ENCODE results near the gene MLXIP.

MLXIP gene

DNA sequence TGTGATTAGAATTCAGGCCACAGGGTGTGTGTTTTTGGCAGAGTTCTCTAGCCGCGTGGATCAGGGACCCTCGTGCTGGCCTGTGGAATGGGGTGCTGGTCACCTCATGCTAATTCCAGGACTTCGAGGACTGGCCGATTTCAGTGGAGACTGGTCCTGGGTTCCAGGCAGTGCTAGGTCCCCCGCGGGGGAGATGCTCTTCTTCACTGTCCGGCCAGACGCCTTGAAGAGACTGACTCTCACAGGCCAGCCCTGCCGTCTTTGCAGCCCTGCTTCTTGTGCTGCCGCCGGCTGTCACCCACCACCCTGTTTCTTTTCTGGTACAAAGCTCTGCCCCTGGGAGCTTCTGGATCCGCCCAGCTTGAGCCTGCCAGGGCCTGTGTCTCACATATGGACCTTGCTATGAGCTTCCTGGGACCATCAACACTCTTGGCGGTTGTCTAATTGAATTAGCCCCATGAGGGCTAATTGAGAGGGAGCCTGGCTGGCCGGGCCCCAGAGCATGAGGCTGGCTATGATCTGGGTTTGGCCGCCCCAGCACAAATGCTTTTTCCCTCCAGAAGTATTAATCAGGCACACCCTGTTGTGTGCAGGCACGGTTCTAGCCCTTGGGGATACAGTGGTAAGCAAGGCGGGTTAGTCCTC lies 8.2 kb downstream of the MLXIP start:
- no peak overlapping the region for H3K4me3 ChIP-seq (ENCODE audit: low read depth, low read length)
- TF ChIP-seq, protein P1, sequence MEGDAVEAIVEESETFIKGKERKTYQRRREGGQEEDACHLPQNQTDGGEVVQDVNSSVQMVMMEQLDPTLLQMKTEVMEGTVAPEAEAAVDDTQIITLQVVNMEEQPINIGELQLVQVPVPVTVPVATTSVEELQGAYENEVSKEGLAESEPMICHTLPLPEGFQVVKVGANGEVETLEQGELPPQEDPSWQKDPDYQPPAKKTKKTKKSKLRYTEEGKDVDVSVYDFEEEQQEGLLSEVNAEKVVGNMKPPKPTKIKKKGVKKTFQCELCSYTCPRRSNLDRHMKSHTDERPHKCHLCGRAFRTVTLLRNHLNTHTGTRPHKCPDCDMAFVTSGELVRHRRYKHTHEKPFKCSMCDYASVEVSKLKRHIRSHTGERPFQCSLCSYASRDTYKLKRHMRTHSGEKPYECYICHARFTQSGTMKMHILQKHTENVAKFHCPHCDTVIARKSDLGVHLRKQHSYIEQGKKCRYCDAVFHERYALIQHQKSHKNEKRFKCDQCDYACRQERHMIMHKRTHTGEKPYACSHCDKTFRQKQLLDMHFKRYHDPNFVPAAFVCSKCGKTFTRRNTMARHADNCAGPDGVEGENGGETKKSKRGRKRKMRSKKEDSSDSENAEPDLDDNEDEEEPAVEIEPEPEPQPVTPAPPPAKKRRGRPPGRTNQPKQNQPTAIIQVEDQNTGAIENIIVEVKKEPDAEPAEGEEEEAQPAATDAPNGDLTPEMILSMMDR (IDR thresholded peaks at IDR 0.05; ENCODE audit: low read depth, low read length), result no peak

DNA sequence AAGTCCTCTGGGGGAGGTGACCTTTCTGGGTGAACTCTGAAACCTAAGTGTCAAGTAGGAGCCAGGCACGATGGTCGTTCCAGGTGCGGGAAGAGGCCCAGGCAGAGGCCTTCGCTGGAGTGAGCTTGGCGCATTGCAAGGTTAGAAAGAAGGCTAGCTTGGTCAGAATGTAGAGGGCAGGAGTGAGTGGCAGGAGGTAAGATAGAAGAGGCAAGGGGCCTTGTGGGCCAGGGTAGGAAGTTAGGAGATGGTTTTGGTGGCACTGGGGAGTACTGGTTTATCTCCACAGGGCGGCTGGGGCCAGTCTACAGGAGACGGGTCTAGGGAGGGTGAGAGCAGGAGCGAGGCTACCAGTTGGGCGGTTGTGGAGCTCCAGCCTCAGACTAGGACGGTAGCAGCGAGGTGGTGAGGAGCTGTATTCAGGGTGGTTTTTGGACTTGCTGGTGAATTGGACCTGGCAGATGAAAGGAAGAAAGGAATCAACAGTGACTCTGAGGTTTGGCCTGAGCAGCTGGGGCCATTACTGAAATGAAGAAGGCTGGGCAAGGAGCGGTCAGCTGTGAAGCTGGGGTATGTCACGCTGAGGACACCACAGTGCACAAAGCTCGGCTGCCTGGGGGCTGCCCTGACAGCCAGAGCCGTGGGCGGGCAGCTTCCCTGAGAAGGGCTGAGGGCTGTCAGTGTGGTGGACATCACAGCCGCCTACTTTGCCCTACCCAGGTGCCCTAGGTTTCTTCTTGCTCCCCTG lies 9.0 kb downstream of the MLXIP start:
- H3K4me3 ChIP-seq (ENCODE audit: low read depth, low read length), result no peak overlapping the region

GRCh38 chr12:122088179-122088810 lies 9.7 kb downstream of the MLXIP start:
- TF ChIP-seq, protein P1 (IDR thresholded peaks at IDR 0.05; ENCODE audit: low read depth, low read length), result no peak
- H3K4me3 ChIP-seq (ENCODE audit: low read depth, low read length), result no peak overlapping the region

More for the DNA sequence above, 9.0 kb downstream of the MLXIP start:
- TF ChIP-seq, protein P1 (IDR thresholded peaks at IDR 0.05; ENCODE audit: low read depth, low read length), result no peak

DNA sequence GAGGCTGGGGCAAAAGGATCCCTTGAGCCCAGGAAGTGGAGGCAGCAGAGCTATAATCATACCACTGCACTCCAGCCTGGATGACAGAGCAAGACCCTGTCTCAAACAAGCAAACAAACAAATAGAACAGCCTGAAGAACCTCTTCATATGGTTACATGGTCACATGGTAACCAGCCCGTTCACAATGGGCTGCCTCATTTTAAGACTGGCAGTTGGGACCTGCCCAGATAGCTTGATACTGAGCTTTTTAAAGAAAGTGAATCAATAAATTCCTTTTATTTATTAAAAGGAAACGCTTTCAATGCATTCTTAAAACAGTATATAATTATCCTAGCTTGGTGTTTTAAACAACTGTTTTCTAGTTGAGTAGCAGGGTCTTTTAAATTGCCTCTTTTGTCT lies 10.5 kb downstream of the MLXIP start:
- TF ChIP-seq, protein P1 (IDR thresholded peaks at IDR 0.05; ENCODE audit: low read depth, low read length), result no peak
- no peak overlapping the region for H3K4me3 ChIP-seq (ENCODE audit: low read depth, low read length)

- H3K4me3 ChIP-seq (ENCODE audit: low read depth, low read length), result no peak overlapping the region
Measured at GRCh38 chr12:122090759-122091515, 12.4 kb downstream of the MLXIP start.

DNA sequence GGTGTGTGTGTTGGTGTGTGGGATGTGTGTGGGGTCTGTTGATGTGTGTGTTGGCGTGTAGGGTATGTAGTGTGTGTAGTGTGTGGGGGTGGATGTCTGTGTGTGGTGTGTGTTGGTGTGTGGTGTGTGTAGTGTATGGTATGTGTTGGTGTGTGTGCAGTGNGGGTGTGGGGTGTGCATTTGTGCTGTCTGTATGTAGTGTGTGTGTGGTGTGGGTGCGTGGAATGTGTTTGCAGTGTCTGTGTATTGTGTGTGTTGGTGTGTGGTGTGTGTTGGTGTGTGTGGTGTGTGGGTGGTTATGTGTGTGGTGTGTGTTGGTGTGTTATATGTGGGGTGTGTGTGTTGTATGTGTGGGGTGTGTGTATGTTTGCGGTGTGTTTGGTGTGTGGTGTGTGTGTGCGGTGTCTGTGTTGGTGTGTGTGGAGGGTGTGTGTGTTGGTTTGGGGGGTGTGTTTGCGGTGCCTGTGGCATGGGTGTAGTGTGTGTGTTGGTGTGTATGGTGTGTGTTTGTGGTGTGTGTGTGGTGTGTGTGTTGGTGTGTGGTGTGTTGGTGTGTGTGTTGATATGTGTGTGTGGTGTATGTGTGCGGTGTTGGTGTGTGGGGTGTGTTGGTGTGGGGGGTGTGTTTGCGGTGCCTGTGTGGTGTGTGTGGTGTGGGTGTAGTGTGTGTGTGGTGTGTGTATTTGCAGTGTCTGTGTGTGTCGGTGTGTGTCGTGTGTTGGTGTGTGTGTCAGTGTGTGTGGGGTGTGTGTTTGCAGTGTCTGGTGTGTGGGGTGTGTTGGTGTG lies 14.7 kb downstream of the MLXIP start:
- TF ChIP-seq, protein P1 (IDR thresholded peaks at IDR 0.05; ENCODE audit: low read depth, low read length), result no peak
- no peak overlapping the region for H3K4me3 ChIP-seq (ENCODE audit: low read depth, low read length)

More at GRCh38 chr12:122090759-122091515, 12.4 kb downstream of the MLXIP start:
- TF ChIP-seq, protein P1 (IDR thresholded peaks at IDR 0.05; ENCODE audit: low read depth, low read length), result no peak

All from WI38 (cell line).